Esophagus mucosa (tissue), 1 donor: ENCODE results near the gene GMCL2. TPM values are rescaled to one million over a fixed set of nuclear protein-coding genes. Genes with fewer than 3 reads are reported as not detected.
A peak's percentile ranks its signal among the peaks of the same experiment; 100 is the strongest.

Experiments used
- ATAC-seq: fragments of 200-7000 bp; cut with Tn5 transposase; one replicate; pipeline ENCODE4 v1.9.1; 2020
- total RNA-seq: library from RNA; stranded (reverse); gene quantifications from one replicate; pipeline ENCODE4 v1.2.4, GENCODE V29; 2023
- donor health status: DM: yes; HTN: yes; CAD: no.

Gene GMCL2
- total RNA-seq, 1 donor from 2014 or later: not detected

DNA sequence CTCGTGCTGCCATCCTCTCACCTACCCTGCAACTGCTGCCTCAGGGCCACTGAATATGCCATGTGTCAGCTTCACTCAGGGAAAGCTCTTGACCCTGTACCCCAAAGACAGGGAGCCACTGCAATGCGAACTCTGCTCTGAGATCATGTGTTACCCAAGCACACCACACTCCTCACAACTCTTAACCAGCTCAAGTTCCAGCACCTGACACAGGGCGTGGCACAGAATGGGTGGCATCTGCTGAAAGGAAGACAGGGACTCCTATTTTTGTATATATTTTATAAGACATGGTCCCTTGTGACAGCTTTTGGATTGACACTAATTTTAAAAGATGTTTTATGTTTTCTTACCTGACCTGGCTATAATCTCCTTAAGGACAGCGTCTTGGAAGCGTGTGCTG is 34.7 kb upstream of the GMCL2 start:
- peak; percentile 21 for ATAC-seq

GRCh38 chr5:178221282-178221681 is 34.1 kb upstream of the GMCL2 start:
- no peak for ATAC-seq

GRCh38 chr5:178218827-178219226 is 31.7 kb upstream of the GMCL2 start:
- no peak for ATAC-seq

- ATAC-seq: no peak
These were observed 31.1 kb upstream of the GMCL2 start for GRCh38 chr5:178218237-178218776.

- ATAC-seq: no peak
These were observed 29.6 kb upstream of the GMCL2 start for GRCh38 chr5:178216779-178217178.

DNA sequence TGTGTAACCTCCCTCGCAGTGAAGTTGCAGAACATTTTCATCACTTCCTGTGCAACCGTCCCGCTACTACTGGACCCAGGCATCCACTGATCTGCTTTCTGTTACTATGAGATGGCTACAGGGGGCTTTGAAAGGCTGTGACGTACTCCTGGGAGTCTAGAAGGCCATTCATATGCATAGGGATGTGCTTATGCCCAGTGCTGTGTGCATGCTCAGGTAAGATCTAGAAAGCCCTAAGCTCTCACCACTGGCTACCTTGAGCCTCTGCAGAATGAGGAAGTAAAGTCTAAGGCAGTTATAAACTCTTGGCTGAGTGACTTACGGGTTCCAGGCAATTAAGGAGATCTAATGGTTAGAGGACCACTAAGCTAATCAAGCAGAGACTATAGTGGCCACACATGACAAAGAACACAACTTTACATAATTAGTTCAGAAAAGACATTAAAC is 28.9 kb upstream of the GMCL2 start:
- no peak for ATAC-seq

GRCh38 chr5:178215280-178216002 is 28.3 kb upstream of the GMCL2 start:
- ATAC-seq: peak; percentile 18

GRCh38 chr5:178214160-178214803 is 27.1 kb upstream of the GMCL2 start:
- no peak for ATAC-seq

GRCh38 chr5:178213748-178214151 is 26.6 kb upstream of the GMCL2 start:
- peak; percentile 6 for ATAC-seq

DNA sequence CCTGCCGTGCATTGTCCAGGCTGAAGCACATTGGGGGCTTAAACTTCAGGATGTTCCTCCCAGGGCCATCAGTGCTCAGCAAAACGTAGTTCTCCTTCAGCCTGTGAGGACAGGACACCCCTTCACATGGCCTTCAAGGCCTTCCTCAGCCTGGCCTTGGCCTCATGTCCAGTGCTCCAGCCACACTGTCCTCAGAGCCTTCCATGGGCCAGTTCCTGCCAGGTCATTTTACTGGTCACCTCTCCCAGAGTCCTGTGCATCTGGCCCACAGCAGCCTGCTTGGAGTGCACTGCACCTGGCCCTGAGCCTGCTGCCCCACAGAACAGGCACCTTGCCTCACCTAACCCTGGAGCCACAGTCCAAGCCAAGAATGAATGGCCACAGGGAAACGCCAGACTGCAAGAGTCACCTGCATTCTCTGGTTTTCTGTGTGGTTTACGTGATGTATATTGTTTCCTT is 25.9 kb upstream of the GMCL2 start:
- ATAC-seq: no peak

- ATAC-seq: no peak
These were observed 25.3 kb upstream of the GMCL2 start for GRCh38 chr5:178212241-178213002.

GRCh38 chr5:178211095-178212048 is 24.2 kb upstream of the GMCL2 start:
- ATAC-seq: no peak

GRCh38 chr5:178210686-178211085 is 23.5 kb upstream of the GMCL2 start:
- no peak for ATAC-seq

GRCh38 chr5:178210073-178210535 is 22.9 kb upstream of the GMCL2 start:
- no peak for ATAC-seq

DNA sequence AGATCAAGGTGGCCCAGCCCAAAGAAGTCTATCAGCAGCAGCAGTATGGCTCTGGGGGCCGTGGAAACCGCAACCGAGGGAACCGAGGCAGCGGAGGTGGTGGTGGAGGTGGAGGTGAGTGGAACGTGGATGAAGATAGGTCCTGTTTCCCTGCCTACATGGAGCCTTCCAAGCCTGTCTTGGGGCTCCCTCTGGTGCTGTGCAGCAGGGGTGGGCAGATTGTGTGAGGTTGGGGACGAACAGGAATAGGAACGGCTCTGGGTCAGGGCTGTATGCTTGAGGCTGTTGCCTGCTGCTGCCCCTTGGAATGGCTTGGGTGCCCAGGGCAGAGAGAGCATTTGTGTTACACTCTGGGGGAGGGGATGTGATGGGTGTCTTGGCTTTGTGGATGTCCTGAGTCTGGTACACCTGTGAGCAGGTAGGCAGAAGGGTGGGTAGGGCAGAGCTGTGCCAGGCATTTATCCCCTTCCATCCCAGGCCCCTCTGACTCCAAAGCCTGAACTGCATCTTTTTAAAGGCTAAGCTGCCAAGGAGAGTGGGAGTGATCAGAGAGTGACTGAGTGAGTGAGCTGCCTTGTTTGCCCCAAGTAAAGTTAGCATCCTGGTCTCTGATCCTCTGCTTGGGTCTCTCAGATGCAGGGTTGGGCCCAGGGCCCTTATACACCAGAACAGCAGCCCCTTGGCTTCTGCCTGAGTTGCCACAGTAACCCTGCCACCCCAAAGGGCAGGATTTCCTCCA is 22.3 kb upstream of the GMCL2 start:
- no peak for ATAC-seq

DNA sequence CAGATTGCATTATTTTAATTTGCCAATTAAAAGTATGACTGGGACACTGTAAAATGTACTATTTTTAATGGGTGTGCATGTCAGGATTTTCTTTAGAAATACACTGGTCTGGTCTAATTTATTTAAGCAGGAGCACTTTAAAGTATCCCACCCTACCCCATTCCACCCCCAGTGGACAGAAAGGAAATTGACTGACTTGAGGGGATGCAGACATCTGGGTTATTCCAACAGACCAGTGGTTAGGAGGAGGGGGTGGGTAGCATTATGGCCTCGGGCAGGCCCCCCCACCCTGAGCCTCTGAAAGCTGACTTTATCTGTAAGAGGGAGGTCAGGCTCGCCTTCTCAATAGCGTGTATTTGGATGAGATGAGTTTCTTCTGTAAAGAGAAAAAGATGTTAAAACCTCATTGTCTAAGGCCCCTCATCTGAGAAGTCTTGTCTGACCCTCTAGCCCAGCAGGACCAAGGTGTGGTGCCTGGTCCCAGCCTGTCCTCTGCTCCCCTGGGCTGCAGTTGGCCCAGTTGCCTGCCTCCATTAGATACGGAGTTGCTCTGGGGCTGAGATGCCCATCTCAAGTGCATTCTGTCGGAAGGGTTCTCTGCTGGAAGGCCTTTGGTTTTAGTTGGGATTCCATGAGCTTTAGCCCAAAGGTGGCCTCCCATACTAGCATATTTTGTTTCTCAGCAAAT is 21.5 kb upstream of the GMCL2 start:
- no peak for ATAC-seq

- peak; percentile 14 for ATAC-seq
These were observed 20.7 kb upstream of the GMCL2 start for GRCh38 chr5:178207917-178208280.

DNA sequence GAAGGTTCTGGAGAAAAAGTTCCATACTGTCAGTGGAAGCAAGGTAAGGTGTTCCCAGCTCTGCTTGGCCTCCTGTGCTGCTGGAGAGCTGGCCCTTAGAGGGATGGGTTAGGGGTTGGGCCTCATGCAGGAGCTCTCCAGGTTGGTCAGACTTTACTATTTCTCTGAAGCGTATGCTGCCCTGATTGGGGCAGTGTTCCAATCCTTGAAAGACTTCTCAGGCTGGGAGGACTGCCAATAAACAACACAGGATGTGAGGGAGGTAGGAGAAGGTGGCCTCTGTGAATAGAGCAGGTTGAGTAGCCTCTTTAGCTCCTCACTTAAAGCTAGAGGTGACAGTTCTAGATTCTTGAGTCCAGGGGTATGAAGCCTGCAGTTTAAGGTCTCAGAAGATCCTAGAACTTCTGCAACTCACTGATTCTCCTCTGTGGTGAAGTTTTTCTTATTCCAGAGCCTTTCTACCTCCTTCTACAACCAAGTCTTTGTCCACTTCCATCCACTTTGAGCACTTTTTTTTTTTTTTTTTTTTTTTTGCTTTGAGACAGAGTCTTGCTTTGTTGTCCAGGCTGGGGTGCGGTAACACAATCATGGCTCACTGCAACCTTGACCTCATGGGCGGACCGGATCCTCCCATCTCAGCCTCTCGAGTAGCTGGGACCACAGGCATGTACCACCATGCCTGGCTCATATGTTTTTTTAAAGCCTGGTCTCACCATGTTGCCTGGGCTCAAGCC is 20.2 kb upstream of the GMCL2 start:
- ATAC-seq: peak; percentile 44

- ATAC-seq: no peak
These were observed 19.3 kb upstream of the GMCL2 start for GRCh38 chr5:178206166-178207101.
